Upper lobe of right lung (tissue), 1 donor: ENCODE results near the gene C11orf21. TPM values are rescaled to one million over a fixed set of nuclear protein-coding genes. Genes with fewer than 3 reads are reported as not detected.

Experiments
- ATAC-seq: fragments of 200-7000 bp; cut with Tn5 transposase; one replicate; pipeline ENCODE4 v1.9.1; 2020; ENCODE audit warnings: mild to moderate bottlenecking, moderate library complexity
- DNase-seq: peaks from one replicate; pipeline ENCODE4 v3.0.0-alpha.2; 2020
- H3K27ac ChIP-seq: fragments of 200-600 bp; one replicate; pipeline ENCODE4 v1.8.0; 2022
- H3K27me3 ChIP-seq: fragments of 200-600 bp; one replicate; pipeline ENCODE4 v1.8.0; 2022; ENCODE audit warnings: mild to moderate bottlenecking
- H3K36me3 ChIP-seq: fragments of 200-600 bp; one replicate; pipeline ENCODE4 v1.8.0; 2022
- H3K4me1 ChIP-seq: fragments of 200-600 bp; one replicate; pipeline ENCODE4 v1.8.0; 2022
- H3K4me3 ChIP-seq: fragments of 200-600 bp; one replicate; pipeline ENCODE4 v1.8.0; 2022; ENCODE audit warnings: mild to moderate bottlenecking
- H3K9me3 ChIP-seq: fragments of 200-600 bp; one replicate; pipeline ENCODE4 v1.8.0; 2022
- intact Hi-C: fragments of 100-400 bp; cut with DNase I; formaldehyde crosslinking; loops from one replicate; pipeline ENCODE4 v1.11.0; 2022
- total RNA-seq: library from RNA; stranded (reverse); fragmentation: NEBNext Ultra II Directional; extraction: Animal tissue kit (Norgen Biotek cat#: 25700); gene quantifications from one replicate; pipeline ENCODE4 v1.2.1, GENCODE V29; 2021
- TF ChIP-seq, protein P1 (sequence below): fragments of 200-600 bp; IDR thresholded peaks from one replicate; pipeline ENCODE4 v1.8.0; 2022; ENCODE audit warnings: antibody characterized with exemption
- donor health status: DM: no; HTN: yes; CAD: no; lungs with severe emphysema.

The C11orf21 gene
- total RNA-seq, 1 donor from 2014 or later, result 6.5 TPM

DNA sequence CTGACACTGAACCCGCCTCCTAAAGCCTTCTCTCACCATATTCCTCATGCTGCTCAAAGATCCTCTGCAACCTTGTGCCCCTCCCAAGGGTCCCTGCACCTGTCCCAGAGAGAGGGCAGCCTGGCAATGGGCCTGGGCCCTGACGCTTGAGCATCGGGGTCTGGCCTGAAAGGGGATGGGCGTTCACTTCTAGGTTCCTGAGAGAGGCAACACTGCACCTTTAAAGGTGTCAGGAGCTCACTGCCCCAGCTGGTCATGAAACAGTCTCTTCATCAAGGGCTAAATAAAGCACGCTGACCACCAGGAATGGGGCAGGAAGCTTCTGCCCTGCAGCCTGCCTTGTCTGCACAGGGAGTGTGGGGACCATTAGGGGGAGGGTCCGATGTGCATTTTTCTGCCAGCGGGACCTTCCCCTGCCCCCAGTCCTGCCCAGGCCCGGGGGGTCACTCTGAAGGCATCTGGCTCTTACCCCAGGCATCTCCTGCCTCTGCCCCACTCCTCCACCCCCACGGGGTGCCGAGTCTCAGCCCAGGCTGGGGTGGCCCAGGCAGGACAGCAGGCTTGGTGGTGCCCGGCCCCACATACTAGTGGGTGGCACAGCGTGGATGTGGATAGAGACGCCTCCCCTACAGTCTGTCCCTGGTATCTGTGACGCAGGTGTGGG is 3.5 kb downstream of the C11orf21 start:
- intact Hi-C loops, result no loop called here
- ATAC-seq (no peak), DNase-seq (peak; percentile 55)
- no peaks in the 10 kb centered on the region for H3K9me3 ChIP-seq
- TF ChIP-seq, protein P1, sequence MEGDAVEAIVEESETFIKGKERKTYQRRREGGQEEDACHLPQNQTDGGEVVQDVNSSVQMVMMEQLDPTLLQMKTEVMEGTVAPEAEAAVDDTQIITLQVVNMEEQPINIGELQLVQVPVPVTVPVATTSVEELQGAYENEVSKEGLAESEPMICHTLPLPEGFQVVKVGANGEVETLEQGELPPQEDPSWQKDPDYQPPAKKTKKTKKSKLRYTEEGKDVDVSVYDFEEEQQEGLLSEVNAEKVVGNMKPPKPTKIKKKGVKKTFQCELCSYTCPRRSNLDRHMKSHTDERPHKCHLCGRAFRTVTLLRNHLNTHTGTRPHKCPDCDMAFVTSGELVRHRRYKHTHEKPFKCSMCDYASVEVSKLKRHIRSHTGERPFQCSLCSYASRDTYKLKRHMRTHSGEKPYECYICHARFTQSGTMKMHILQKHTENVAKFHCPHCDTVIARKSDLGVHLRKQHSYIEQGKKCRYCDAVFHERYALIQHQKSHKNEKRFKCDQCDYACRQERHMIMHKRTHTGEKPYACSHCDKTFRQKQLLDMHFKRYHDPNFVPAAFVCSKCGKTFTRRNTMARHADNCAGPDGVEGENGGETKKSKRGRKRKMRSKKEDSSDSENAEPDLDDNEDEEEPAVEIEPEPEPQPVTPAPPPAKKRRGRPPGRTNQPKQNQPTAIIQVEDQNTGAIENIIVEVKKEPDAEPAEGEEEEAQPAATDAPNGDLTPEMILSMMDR, result no peak
- no peaks in the 10 kb centered on the region for H3K27me3 ChIP-seq
- no peaks in the 10 kb centered on the region for H3K36me3 ChIP-seq
- no peak overlapping the region for H3K4me3 ChIP-seq
- H3K4me1 ChIP-seq, result no peaks in the 10 kb centered on the region
- no peak overlapping the region for H3K27ac ChIP-seq

DNA sequence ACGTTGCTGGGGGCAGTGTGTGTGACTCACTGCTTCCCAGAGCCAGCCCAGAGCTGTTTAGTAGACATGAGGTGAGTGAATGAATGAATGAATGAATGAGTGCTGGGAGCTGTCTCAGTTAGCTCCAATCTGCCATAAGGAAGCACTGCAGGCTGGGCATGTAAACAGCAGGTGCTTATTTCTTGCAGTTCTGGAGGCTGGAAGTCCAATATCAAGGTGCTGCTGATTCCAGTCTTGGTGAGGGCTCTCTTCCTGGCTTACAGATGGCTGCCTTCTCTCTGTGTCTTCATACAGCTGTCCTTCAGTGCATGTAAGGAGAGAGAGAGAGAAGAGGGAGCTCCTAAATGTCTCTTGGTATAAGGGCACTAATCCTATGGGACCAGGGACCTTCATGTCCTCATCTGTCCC is 4.1 kb downstream of the C11orf21 start:
- Histone ChIP-seq H3K9me3 (no peaks in the 10 kb centered on the region), H3K27me3 (no peaks in the 10 kb centered on the region), H3K36me3 (no peaks in the 10 kb centered on the region), H3K4me1 (no peaks in the 10 kb centered on the region), H3K27ac (no peak overlapping the region), H3K4me3 (no peak overlapping the region)
- no peak for ATAC-seq
- intact Hi-C loops, result no loop called here
- TF ChIP-seq, protein P1, result no peak
- no peak for DNase-seq

DNA sequence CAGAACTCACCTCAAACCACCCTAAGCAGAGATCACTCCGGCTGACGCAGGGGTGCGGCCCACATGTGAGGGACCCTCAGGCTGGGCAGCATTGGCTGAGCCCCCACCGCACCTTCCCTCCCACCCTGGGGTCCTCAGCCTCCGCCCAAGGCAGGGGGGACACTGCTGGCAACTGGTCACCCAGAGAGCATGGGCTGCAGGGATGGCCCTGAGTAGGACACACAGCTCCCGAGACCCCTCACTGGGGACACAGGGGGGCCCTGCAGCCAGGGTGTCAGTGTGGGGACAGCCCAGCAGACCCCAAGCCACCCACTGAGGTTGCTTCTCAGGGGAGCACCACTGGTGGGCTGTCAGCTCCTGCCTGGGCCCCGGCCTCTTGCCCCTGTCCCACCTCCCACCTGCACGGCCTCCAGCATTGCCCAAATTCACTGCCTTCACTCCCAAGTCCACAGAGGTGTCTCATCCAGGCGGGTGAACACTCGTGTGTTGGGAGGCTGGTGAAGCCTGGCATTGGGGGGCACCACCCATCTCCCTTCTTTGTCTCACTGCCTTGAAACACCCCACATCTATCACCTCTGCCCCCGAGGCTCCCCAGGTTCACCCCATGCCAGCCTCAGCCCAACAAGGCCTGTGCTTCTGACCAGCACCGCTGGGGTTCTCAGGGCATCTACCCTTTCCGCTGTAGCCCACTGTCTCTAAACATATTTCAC is 4.7 kb downstream of the C11orf21 start:
- TF ChIP-seq, protein P1, result no peak
- H3K27ac ChIP-seq, result no peak overlapping the region
- no peaks in the 10 kb centered on the region for H3K36me3 ChIP-seq
- DNase-seq (peak; percentile 55), ATAC-seq (no peak)
- intact Hi-C loops, result no loop called here
- no peak overlapping the region for H3K4me3 ChIP-seq
- H3K27me3 ChIP-seq, result no peaks in the 10 kb centered on the region
- no peaks in the 10 kb centered on the region for H3K4me1 ChIP-seq
- no peaks in the 10 kb centered on the region for H3K9me3 ChIP-seq

DNA sequence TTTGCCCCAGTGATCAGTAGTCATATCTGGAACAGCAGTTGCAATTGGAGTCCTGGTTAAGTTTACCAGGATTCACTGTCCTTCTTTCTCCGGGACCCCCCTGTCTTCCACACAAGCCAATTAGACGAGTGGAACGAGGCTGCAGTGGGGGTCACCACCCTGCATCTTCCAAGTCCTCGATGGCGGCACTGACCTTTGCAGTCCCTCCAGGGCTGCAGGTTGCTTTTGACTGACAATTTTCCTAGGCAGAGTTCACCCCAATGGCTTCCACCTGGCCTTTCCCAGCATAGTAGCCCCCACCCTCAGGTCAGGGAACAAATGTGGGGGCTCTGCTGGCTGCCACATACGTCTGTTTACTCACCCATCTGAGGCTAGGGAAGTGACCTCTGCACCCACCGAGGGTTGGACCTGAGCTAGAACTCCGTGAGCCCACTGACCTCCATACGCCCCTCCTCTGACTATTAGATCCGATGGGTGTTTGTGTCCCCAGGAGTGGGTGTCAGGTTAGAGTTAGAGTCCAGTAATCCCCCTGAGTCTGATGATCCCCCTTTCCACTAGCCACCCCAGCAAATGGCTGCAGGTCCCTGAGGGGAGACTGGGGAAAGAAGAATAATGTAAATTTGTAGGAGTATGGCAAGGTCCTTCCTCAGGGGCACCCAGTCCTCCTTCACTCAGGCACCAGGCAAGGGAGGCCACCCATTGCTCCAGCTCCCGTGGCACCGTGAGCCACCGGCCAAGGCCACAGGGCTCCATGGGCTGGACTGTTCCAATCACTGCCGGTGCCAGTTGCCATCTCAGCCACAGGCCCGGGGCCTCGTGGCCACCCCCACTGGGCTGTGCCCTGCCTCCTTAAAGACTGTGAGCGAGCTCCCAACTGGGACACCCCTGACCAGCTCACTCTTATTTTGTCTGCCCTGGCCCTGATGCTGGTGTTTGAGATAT is 5.5 kb downstream of the C11orf21 start:
- Histone ChIP-seq H3K36me3 (no peaks in the 10 kb centered on the region), H3K27me3 (no peaks in the 10 kb centered on the region), H3K4me1 (no peaks in the 10 kb centered on the region), H3K4me3 (no peak overlapping the region), H3K27ac (no peak overlapping the region), H3K9me3 (no peaks in the 10 kb centered on the region)
- DNase-seq, result peak; percentile 57
- intact Hi-C loops, result no loop called here
- TF ChIP-seq, protein P1, result no peak
- ATAC-seq, result no peak

DNA sequence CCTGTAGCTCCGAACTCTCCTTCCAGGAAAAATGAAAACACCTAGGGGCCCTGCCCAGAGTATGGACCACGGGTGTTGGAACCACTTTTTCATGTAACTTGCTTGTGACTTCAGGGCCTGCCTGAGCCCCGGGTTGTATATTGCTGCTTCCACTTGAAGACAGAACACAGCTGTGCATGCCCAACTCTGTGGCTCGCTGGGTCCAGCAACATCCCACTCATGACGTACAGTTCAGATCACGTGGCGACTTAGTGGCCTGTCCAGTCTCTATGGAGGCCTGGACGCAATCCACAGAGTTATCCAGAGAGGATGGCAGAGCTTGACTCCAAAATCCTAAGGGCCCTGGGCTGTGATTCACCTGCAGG is 6.8 kb downstream of the C11orf21 start:
- intact Hi-C loops, result no loop called here

More for the DNA sequence above, 6.8 kb downstream of the C11orf21 start:
- Histone ChIP-seq H3K4me3 (no peak overlapping the region), H3K27ac (no peak overlapping the region), H3K9me3 (no peaks in the 10 kb centered on the region), H3K36me3 (no peaks in the 10 kb centered on the region), H3K4me1 (no peaks in the 10 kb centered on the region), H3K27me3 (no peaks in the 10 kb centered on the region)
- peak; percentile 37 for DNase-seq
- TF ChIP-seq, protein P1, result no peak
- ATAC-seq, result no peak
